Thyroid gland (tissue), 4 donors: ENCODE data around the gene RAPGEF1. TPM values are rescaled to one million over a fixed set of nuclear protein-coding genes. Genes with fewer than 3 reads are reported as not detected.
"Not testable (repeated sequence)": the region's sequence is repeated elsewhere in the genome, so short reads cannot be mapped to it uniquely, and the experiment has no call there.

Source experiments
- DNase-seq, 2 donors: peaks; one replicate each; pipeline ENCODE4 v3.0.0-alpha.2; 2019
- H3K27ac ChIP-seq, 3 donors: fragments of 200-600 bp; sonication (generic); 1 replicate in 2 of 3; 2 replicates in 1 of 3; pipeline ENCODE4 v1.5.1; 2016 to 2019; ENCODE audit warnings: mild to moderate bottlenecking in 1 of 3, moderate library complexity in 1 of 3
- H3K27me3 ChIP-seq: fragments of 200-600 bp; sonication (generic); one replicate; pipeline ENCODE4 v1.5.1; 2019
- H3K36me3 ChIP-seq, 2 donors: fragments of 200-600 bp; sonication (generic); one replicate each; pipeline ENCODE4 v1.5.1; 2016 to 2019
- H3K4me1 ChIP-seq, 2 donors: fragments of 200-600 bp; sonication (generic); one replicate each; pipeline ENCODE4 v1.5.1; 2017 to 2019
- H3K4me3 ChIP-seq, 3 donors: fragments of 200-600 bp; sonication (generic); replicated peaks in 1 of 3; 1 replicate in 2 of 3; 2 replicates in 1 of 3; pipeline ENCODE4 v1.5.1; 2016; ENCODE audit warnings: mild to moderate bottlenecking in 1 of 3
- H3K9me3 ChIP-seq: fragments of 200-600 bp; sonication (generic); one replicate; pipeline ENCODE4 v1.5.1; 2017
- POLR2A ChIP-seq, 2 donors: fragments of 450-650 bp; IDR thresholded peaks; one replicate each; pipeline ENCODE4 v1.6.1; 2017; ENCODE audit warnings: antibody characterized with exemption in 2 of 2, mild to moderate bottlenecking in 2 of 2, moderate library complexity in 1 of 2
- WGBS, 2 donors: methylation state at CpG; one replicate each; pipeline ENCODE4 v1.1.5; 2017; 5-methylcytosine and 5-hydroxymethylcytosine counted together
- intact Hi-C: fragments of 100-400 bp; cut with DNase I; formaldehyde crosslinking; loops from one replicate; pipeline ENCODE4 v1.15.1; 2023
- total RNA-seq, 4 donors: library from RNA; depleted of rRNA; stranded (reverse); fragments of >200 nt; gene quantifications; one replicate each; pipeline ENCODE4 v1.2.3, GENCODE V29; 2016
- TF ChIP-seq, protein P1 (sequence below), 6 experiments: fragments of 200-600 bp in 3 of 6; fragments of 450-650 bp in 3 of 6; sonication (generic) in 3 of 6; IDR thresholded peaks; one replicate each; pipeline ENCODE4 v1.5.1; 2016 to 2019; ENCODE audit warnings: antibody characterized with exemption in 6 of 6, mild to moderate bottlenecking in 2 of 6, inconsistent platforms in 1 of 6, moderate library complexity in 1 of 6

The RAPGEF1 gene
- total RNA-seq, 4 donors from 2014 or later = 39.6 to 52.5 (median 44.9) TPM

GRCh38 chr9:131552030-131552429, 187.8 kb downstream of the RAPGEF1 start:
- Histone ChIP-seq H3K27me3 (no peaks in the 10 kb centered on the region), H3K9me3 (no peaks in the 10 kb centered on the region), H3K36me3 (no peaks in the 10 kb centered on the region), H3K27ac (no peak overlapping the region), H3K4me1 (peaks cover 0 to under 1% of the 10 kb centered on the region in 2 donors), H3K4me3 (no peak overlapping the region)
- no peak for TF ChIP-seq POLR2A (IDR thresholded peaks at IDR 0.05)
- TF ChIP-seq, protein P1, sequence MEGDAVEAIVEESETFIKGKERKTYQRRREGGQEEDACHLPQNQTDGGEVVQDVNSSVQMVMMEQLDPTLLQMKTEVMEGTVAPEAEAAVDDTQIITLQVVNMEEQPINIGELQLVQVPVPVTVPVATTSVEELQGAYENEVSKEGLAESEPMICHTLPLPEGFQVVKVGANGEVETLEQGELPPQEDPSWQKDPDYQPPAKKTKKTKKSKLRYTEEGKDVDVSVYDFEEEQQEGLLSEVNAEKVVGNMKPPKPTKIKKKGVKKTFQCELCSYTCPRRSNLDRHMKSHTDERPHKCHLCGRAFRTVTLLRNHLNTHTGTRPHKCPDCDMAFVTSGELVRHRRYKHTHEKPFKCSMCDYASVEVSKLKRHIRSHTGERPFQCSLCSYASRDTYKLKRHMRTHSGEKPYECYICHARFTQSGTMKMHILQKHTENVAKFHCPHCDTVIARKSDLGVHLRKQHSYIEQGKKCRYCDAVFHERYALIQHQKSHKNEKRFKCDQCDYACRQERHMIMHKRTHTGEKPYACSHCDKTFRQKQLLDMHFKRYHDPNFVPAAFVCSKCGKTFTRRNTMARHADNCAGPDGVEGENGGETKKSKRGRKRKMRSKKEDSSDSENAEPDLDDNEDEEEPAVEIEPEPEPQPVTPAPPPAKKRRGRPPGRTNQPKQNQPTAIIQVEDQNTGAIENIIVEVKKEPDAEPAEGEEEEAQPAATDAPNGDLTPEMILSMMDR (IDR thresholded peaks at IDR 0.05) = no peak
- DNase-seq = no peak
- WGBS, 2 donors = 75 to 87% methylated on average over 6 of the region's 6 CpGs
- intact Hi-C loops = no loop called here

DNA sequence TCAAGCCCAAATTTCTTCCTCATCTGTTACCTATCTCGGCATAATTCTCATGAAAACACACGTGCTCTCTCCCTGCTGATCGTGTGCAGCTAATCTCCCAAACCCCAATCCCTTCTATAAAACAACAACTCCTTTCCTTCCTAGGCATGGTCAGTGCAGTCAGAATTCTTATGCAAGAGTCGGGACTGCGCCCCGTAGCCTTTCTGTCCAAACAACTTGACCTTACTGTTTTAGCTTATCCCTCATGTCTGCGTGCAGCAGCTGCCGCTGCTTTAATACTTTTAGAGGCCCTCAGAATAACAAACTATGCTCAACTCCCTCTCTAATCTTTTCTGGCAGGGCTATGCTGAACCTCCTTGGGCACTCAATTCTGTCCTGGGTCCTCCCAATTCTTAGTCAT, 189.4 kb downstream of the RAPGEF1 start:
- peaks cover 11% of the 10 kb centered on the region for H3K27me3 ChIP-seq
- DNase-seq, intact Hi-C loops, H3K4me3 ChIP-seq, H3K36me3 ChIP-seq, H3K9me3 ChIP-seq, H3K27ac ChIP-seq: not testable (repeated sequence)
- H3K4me1 ChIP-seq = peaks cover 9 to 17% of the 10 kb centered on the region in 2 donors
- 49 to 59% methylated on average over 8 of the region's 8 CpGs for WGBS, 2 donors

DNA sequence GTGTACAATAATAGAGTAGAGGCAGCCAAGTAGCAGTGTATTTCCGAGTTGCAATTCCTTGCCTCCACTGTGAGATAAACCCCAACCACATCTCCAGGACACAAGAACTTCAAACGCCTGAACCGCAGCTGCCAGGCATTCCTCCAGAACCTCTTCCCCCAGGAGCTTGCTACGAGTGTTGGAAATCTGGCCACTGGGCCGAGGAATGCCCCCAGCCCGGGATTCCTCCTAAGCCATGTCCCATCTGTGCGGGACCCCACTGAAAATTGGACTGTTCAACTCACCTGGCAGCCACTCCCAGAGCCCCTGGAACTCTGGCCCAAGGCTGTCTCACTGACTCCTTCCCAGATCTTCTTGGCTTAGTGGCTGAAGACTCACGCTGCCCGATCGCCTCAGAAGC, 190.7 kb downstream of the RAPGEF1 start:
- peaks cover 11 to 21% of the 10 kb centered on the region in 2 donors for H3K4me1 ChIP-seq
- H3K36me3 ChIP-seq, H3K4me3 ChIP-seq, H3K9me3 ChIP-seq, DNase-seq, H3K27ac ChIP-seq, intact Hi-C loops: not testable (repeated sequence)
- H3K27me3 ChIP-seq = peaks cover 16% of the 10 kb centered on the region
- 79 to 87% methylated on average over 7 to 10 of the region's 10 CpGs for WGBS, 2 donors

- no peak for DNase-seq
- peaks cover 11 to 21% of the 10 kb centered on the region in 2 donors for H3K4me1 ChIP-seq
- TF ChIP-seq, protein P1 (IDR thresholded peaks at IDR 0.05) = peak in 1 of 6 experiments; percentile 10
- TF ChIP-seq POLR2A (IDR thresholded peaks at IDR 0.05) = no peak
- H3K27ac ChIP-seq = no peak overlapping the region
- intact Hi-C loops = no loop called here
- no peak overlapping the region for H3K4me3 ChIP-seq
- H3K36me3 ChIP-seq = no peaks in the 10 kb centered on the region
- WGBS, 2 donors = 2 to 5% methylated on average over 16 to 33 of the region's 49 CpGs
- H3K9me3 ChIP-seq = no peaks in the 10 kb centered on the region
- H3K27me3 ChIP-seq = peaks cover 16% of the 10 kb centered on the region
These were observed 193.4 kb downstream of the RAPGEF1 start for GRCh38 chr9:131546336-131547084.

DNA sequence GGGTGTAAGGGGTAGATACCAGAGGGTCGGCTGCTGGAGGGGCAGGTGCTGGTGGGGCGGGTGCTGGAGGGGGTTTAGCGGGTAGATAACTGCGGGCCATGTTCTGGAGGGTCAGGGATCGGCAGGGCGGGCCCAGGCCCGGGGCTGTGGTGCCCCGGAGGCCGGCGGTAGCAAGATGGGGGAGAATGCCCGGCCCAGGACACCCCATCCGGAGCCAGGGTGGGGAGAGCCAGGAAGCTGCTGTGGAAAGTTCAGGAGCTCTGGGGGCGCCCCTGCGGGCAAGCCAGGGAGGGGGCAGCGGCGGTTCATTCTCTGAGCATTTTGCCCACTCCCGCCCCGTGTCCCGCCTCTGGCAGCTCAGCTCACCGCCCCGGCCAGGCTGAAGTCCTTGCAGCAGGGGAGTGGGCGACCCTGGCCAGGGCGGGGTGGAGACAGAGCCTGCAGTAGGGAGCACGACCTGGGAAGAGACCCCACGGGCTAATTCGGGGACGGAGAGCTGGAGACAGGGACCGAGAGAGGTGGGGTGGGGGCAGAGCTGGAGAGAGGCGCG, 194.0 kb downstream of the RAPGEF1 start:
- peaks cover 16% of the 10 kb centered on the region for H3K27me3 ChIP-seq

More for the DNA sequence above, 194.0 kb downstream of the RAPGEF1 start:
- intact Hi-C loops = no loop called here
- Histone ChIP-seq H3K4me3 (no peak overlapping the region), H3K9me3 (no peaks in the 10 kb centered on the region), H3K27ac (no peak overlapping the region), H3K4me1 (peaks cover 11 to 21% of the 10 kb centered on the region in 2 donors), H3K36me3 (no peaks in the 10 kb centered on the region)
- WGBS, 2 donors = 1 to 3% methylated on average over 12 to 23 of the region's 30 CpGs
- TF ChIP-seq POLR2A (IDR thresholded peaks at IDR 0.05) = no peak
- TF ChIP-seq, protein P1 (IDR thresholded peaks at IDR 0.05) = no peak
- no peak for DNase-seq
